Measurements from ENCODE around the gene PPIB.

DNA sequence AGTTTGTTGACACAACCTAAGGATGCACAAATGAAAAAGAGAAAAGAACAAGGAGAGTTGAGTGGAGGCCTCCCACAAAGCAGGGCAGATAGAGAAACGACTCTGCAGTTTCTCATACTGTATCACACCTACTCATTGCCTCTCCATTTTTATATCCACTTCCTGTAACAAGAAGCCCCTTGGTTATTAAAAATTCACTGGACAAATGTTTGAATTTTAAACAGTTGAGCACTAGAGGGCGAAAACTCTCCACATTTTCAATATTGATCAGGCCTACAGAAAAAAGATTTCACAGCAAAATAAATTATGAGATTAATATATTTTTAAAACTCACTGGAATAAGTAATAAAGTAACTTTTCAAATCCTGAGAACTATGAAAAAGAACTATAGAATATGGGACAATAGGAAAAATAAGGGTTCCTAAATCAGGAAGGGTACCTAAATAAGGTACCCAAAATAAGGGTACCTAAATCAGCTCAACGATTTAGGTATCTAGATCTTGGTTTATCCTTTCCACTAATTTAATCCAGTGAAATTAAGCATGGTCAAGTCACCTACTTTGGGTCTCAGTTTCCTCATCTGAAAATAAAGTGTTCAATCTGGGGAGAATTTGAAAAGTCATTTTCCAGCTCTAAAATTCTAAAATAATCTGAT lies 47.0 kb upstream of the PPIB start:
- TF ChIP-seq, protein P1, sequence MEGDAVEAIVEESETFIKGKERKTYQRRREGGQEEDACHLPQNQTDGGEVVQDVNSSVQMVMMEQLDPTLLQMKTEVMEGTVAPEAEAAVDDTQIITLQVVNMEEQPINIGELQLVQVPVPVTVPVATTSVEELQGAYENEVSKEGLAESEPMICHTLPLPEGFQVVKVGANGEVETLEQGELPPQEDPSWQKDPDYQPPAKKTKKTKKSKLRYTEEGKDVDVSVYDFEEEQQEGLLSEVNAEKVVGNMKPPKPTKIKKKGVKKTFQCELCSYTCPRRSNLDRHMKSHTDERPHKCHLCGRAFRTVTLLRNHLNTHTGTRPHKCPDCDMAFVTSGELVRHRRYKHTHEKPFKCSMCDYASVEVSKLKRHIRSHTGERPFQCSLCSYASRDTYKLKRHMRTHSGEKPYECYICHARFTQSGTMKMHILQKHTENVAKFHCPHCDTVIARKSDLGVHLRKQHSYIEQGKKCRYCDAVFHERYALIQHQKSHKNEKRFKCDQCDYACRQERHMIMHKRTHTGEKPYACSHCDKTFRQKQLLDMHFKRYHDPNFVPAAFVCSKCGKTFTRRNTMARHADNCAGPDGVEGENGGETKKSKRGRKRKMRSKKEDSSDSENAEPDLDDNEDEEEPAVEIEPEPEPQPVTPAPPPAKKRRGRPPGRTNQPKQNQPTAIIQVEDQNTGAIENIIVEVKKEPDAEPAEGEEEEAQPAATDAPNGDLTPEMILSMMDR (IDR thresholded peaks at IDR 0.05): peak; percentile 92
- TF ChIP-seq HOXA7 (CRISPR knock-in tag; IDR thresholded peaks at IDR 0.05) (no peak), MYC (IDR thresholded peaks at IDR 0.05; ENCODE audit: borderline replicate concordance, low read length) (no peak), SREBF2 (IDR thresholded peaks at IDR 0.05) (no peak), POLR2A (IDR thresholded peaks at IDR 0.05; ENCODE audit: low read length) (no peak), MAZ (IDR thresholded peaks at IDR 0.05; ENCODE audit: borderline replicate concordance, low read depth, low read length) (no peak), EP300 (IDR thresholded peaks at IDR 0.05) (no peak), BHLHE40 (IDR thresholded peaks at IDR 0.05; ENCODE audit: low read depth, low read length) (no peak)
- TF ChIP-seq, protein P2, sequence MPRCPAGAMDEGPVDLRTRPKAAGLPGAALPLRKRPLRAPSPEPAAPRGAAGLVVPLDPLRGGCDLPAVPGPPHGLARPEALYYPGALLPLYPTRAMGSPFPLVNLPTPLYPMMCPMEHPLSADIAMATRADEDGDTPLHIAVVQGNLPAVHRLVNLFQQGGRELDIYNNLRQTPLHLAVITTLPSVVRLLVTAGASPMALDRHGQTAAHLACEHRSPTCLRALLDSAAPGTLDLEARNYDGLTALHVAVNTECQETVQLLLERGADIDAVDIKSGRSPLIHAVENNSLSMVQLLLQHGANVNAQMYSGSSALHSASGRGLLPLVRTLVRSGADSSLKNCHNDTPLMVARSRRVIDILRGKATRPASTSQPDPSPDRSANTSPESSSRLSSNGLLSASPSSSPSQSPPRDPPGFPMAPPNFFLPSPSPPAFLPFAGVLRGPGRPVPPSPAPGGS (IDR thresholded peaks at IDR 0.05): no peak
- TF ChIP-seq, protein P3, sequence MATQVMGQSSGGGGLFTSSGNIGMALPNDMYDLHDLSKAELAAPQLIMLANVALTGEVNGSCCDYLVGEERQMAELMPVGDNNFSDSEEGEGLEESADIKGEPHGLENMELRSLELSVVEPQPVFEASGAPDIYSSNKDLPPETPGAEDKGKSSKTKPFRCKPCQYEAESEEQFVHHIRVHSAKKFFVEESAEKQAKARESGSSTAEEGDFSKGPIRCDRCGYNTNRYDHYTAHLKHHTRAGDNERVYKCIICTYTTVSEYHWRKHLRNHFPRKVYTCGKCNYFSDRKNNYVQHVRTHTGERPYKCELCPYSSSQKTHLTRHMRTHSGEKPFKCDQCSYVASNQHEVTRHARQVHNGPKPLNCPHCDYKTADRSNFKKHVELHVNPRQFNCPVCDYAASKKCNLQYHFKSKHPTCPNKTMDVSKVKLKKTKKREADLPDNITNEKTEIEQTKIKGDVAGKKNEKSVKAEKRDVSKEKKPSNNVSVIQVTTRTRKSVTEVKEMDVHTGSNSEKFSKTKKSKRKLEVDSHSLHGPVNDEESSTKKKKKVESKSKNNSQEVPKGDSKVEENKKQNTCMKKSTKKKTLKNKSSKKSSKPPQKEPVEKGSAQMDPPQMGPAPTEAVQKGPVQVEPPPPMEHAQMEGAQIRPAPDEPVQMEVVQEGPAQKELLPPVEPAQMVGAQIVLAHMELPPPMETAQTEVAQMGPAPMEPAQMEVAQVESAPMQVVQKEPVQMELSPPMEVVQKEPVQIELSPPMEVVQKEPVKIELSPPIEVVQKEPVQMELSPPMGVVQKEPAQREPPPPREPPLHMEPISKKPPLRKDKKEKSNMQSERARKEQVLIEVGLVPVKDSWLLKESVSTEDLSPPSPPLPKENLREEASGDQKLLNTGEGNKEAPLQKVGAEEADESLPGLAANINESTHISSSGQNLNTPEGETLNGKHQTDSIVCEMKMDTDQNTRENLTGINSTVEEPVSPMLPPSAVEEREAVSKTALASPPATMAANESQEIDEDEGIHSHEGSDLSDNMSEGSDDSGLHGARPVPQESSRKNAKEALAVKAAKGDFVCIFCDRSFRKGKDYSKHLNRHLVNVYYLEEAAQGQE (IDR thresholded peaks at IDR 0.05): no peak
